NAMALWA (cell line): ENCODE data around the gene B9D1.
A peak's percentile ranks its signal among the peaks of the same experiment; 100 is the strongest.

Experiments
- DNase-seq: peaks from one replicate; pipeline ENCODE4 v3.0.0-alpha.2; 2015; ENCODE audit warnings: low spot score

B9D1 gene

GRCh38 chr17:19362277-19363113 lies at the start of gene B9D1:
B9D1 (minus strand) TSS chr17:19362723; CDS start chr17:19362569, 154 bp downstream.
- DNase-seq = peak; percentile 85

DNA sequence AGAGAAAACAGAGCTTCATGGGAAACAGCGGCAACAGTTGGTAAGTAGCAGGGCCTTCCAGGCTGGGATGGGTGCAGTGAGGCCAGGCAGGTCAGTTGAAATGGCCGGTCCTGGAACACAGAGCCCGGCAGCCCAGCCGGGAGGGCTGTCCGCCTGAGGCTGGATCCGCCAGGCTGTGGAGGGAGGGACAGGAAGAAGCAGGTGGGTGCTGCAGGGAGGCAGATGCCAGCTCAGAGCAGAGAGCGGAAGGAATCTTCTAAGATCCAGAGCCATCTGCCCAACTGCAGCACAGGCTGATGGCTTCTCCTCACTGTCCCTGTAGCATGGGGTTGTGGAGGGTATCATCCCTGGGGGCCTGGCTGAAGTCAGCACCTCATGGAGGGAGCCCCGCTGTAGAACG lies 49.1 kb upstream of the B9D1 start:
- no peak for DNase-seq

DNA sequence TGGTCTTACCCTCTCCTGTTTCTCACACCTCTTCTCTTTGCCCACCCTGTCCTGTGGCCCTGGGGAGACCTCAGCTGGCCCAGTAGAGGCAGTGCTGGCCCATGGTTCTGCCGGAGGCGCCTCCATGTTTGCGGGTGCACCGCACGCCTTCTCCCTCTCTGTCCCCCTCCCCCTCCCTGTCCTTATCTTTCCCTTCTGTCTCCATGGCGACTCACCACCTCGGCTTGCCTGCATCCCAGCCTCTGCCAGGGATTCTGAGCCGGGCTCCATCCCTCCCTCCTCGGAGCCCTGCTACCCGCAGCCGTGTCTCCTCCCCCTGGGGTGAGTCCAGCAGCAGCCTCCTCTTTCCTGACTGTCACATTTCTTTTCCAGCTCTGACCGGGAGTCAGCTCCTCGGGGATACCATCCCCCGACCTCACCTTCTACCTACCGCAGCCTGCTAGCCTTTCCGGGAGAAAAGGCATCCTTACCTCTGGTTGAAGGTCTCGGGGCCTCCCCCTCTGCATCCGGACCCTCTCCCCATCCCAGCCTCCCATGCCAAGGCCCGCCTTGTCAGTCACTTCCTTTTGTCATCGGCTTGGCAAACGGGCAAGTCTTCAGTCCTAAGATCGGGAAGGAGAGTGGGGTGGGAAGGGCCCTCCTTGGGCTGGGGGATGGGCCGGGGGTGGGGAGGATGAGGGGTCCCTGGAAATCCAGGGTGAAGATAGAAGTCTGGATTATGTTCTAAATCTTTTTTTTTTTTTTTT lies 48.5 kb upstream of the B9D1 start, which contains the start of gene RNF112:
TSS of gene RNF112 (plus strand) at position 358 of the 746 bp plus-strand sequence. CDS start at position 535, 177 bp downstream.
- no peak for DNase-seq

DNA sequence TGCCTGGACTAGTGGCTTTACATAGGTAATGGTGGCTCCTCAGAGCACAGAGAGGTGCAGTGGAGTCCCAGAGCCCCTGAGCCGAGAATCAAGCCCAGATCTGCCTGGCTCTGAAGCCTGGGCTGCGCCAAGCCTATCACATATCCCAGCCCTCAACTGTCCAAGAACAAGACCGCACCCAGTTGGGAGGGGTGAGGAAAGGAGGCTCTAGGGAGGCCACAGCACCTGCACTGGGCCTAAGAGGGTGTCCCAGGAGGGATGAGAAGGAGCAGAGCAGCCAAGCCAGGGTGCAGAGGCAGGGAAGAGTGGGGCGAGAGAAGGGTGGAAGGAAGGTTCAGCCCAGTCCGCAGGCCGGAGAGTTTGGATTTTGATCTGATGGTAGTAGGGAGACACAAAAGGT lies 47.6 kb upstream of the B9D1 start:
- DNase-seq = no peak

DNA sequence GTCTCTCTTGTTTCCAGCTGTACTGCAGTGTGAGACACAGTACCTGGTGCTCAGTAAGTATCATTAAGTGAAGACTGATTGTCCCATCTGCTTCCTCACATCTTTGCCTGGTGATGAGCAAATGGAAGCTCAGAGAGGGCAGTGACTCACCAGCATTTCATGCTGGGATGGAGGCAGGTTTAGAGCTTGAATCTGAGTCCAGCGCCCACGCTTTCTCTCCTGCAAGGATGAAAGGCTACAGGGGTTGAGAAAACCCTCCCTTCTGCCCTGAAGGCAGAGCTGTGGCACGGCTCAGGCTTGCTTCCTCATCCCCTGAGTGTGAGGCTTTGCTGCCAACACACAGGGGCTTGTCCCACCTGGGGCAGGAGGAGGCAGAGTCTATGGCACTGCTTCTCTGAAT lies 47.0 kb upstream of the B9D1 start:
- DNase-seq = no peak

GRCh38 chr17:19409066-19409465 lies 46.5 kb upstream of the B9D1 start:
- DNase-seq = no peak

DNA sequence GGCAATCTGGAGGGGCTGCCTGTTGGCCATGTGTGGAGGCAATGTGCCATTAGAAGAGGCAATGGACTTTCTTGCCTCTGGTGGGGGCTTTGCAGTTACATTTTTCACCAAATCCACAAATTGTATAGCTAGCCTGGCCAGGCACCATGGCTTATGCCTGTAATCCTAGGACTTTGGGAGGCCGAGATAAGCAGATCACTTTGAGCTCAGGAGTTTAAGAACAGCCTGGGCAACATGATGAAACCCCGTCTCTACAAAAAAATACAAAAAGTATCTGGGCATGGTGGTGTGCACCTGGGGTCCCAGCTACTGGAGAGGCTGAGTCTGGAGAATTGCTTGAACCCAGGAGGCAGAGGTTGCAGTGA lies 45.8 kb upstream of the B9D1 start:
- no peak for DNase-seq

DNA sequence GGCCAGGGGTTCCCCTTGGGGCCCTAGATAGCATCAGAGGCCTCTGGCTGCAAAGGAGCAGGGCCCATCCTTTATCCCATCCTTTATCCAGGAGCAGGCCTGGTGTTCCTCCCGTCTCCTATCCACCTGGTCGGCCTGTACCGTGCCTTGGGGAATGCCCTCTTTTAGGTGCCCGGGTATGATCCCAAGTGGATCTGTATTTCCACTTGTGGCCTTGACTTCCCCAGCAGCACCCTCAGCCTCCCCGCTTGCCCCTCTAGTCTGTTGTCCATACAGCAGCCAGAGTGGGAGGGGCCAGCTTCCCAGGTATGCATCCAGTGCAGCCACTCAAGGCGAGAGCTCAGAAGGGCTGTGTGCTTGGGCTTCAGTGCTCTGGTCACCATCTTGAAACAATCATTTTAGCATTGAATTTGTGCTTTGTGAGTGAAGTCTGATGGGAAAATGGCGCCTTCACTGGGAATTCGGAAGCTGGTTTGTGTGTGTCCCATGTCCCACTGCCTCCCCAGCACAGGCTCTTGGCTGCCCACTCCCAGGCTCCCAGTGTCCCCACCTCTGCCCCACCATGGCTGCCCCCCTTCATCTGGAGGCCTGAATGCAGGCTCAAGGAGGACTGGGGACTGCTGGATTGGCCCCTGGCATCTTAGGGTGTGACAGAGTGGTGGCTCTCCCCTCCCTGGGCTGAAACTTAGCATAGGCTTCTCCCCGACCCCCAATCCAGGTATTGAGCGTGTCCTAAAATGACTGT lies 45.2 kb upstream of the B9D1 start:
- no peak for DNase-seq

DNA sequence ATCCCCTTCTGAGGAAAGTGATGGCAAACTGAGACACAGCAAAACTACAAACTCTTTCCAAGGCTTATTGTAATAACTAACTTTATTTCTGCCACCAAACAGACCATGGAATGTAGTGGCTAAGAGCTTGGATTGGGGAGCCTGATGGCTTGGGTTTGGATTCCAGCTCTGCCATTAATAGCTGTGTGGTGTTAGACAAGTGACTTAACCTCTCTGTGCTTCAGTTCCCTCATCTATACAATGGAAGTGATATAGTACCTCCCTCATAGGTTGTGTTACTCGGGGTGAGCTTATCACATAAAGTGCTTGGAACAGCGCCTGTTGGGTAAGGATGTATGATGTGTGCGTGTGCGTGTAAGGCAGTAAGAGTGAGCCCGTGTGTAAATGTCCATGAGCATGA lies 42.6 kb upstream of the B9D1 start:
- DNase-seq = no peak

DNA sequence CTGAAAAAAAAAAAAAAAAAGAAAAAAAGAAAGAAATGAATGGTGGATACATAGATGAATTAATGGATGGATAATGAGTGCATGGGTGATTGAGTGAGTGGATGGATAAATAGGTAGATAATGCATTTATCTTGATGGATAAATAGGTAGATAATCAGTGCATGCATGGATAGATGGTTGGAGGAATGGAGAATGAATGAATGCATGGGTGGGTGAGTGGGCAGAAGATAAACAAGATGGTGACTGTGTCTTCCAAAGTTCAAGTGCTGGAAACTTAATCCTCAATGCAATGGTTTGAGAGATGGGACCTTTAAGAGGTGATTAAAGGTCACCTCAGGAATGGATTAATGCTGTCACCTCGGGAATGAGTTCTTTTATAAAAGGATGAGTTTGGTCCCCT lies 41.7 kb upstream of the B9D1 start:
- no peak for DNase-seq

- no peak for DNase-seq
Observed at GRCh38 chr17:19403021-19403420, 40.5 kb upstream of the B9D1 start.

GRCh38 chr17:19402171-19402570 lies 39.6 kb upstream of the B9D1 start:
- DNase-seq = no peak

GRCh38 chr17:19401321-19402010 lies 38.9 kb upstream of the B9D1 start:
- no peak for DNase-seq

DNA sequence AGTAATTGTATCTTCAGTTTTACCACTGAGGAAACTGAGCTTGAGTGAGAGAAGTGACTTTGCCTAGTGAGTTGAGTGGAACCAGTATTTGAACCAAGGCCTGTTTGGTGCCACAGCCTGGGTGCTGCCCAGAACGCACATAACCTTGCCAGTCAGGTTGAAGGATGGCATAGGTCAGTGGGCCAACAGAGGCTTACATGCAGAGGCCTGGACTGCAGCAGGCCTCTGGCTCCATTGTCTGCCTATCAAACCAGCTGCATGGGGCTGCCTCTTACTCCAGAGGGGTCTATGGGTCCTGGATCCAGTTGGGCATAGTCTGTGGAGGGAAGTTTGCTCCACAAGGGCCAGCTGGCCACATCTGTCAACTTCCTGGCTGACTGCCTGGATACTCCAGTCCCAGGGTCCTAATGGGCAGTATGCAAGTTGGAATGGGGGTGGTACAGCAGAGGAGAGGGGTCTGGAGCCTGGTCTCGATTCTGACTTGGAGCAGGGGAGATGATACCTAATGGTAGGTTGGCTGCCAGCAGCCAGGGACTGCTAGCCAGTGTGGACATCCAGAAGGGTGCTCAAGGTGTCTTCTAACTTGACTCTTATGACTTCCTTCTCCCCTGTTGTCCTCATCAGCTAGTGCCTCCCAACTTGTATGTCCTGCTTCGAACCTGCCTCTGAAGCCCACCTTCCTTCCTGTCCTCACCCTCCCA lies 37.4 kb upstream of the B9D1 start:
- DNase-seq = no peak

GRCh38 chr17:19398301-19399181 lies 36.0 kb upstream of the B9D1 start:
- no peak for DNase-seq

- peak; percentile 17 for DNase-seq
Observed at GRCh38 chr17:19397556-19398041, 35.1 kb upstream of the B9D1 start.

DNA sequence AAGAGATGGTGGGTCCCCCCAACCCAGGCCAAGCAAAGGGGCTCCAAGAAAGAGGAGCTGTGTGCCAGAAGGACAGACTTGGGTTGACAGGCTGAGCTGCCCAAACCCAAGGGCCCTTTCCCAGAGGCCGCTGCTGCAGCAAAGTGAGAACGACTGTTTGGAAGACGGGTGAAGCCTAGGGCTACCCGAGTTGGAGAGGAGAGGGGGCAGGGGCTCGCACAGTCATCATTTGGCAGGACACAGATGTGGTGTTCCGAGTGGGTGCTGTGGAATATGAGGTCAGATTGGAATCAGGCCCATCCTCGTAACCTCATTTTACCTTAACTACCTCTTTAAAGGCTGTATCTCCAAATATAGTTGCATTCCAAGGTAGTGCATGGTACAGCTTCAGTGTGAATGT lies 29.8 kb upstream of the B9D1 start:
- no peak for DNase-seq

- no peak for DNase-seq
Observed at GRCh38 chr17:19391432-19391831, 28.9 kb upstream of the B9D1 start.

GRCh38 chr17:19390951-19391350 lies 28.4 kb upstream of the B9D1 start:
- DNase-seq = no peak
